ENCODE measurements around the gene MAP3K7CL. TPM values are rescaled to one million over a fixed set of nuclear protein-coding genes. Genes with fewer than 3 reads are reported as not detected.

MAP3K7CL gene
- total RNA-seq, 1 donor: 20.7 TPM

- no peak for TF ChIP-seq CTCF (IDR thresholded peaks at IDR 0.05; ENCODE audit: insufficient read depth, low read depth, low read length)
- no peak overlapping the region for H3K4me3 ChIP-seq (ENCODE audit: low read depth, low read length)
- peak; percentile 99 for DNase-seq (ENCODE audit: low read depth)
Observed at GRCh38 chr21:29217818-29218291, 87.4 kb downstream of the MAP3K7CL start.

GRCh38 chr21:29218749-29219148, 88.3 kb downstream of the MAP3K7CL start:
- no peak for TF ChIP-seq CTCF (IDR thresholded peaks at IDR 0.05; ENCODE audit: insufficient read depth, low read depth, low read length)
- DNase-seq (ENCODE audit: low read depth): no peak
- H3K4me3 ChIP-seq (ENCODE audit: low read depth, low read length): no peak overlapping the region

- TF ChIP-seq CTCF (IDR thresholded peaks at IDR 0.05; ENCODE audit: insufficient read depth, low read depth, low read length): no peak
- DNase-seq (ENCODE audit: low read depth): peak; percentile 86
- no peak overlapping the region for H3K4me3 ChIP-seq (ENCODE audit: low read depth, low read length)
Observed at GRCh38 chr21:29219165-29219770, 88.8 kb downstream of the MAP3K7CL start.

GRCh38 chr21:29221253-29221744, 90.9 kb downstream of the MAP3K7CL start:
- TF ChIP-seq CTCF (IDR thresholded peaks at IDR 0.05; ENCODE audit: insufficient read depth, low read depth, low read length): no peak
- peak; percentile 91 for DNase-seq (ENCODE audit: low read depth)

GRCh38 chr21:29224006-29224405, 93.6 kb downstream of the MAP3K7CL start:
- no peak for DNase-seq (ENCODE audit: low read depth)
- TF ChIP-seq CTCF (IDR thresholded peaks at IDR 0.05; ENCODE audit: insufficient read depth, low read depth, low read length): no peak
- no peak overlapping the region for H3K4me3 ChIP-seq (ENCODE audit: low read depth, low read length)

More at GRCh38 chr21:29221253-29221744, 90.9 kb downstream of the MAP3K7CL start:
- H3K4me3 ChIP-seq (ENCODE audit: low read depth, low read length): no peak overlapping the region

Small RNA genes lying within 50 kb of the gene (small RNA-seq; reads per million reads assigned to genes)
- 0.28 reads per million for gene RF00012
- not detected for gene RF00019

Other genes with a start within 250 kb of the MAP3K7CL start
- 30.0 and 45.8 TPM in 2 replicates for gene LTN1, start 137.8 kb upstream of the MAP3K7CL start, total RNA-seq
- gene RWDD2B, start 111.3 kb upstream of the MAP3K7CL start, total RNA-seq: 21.6 and 33.2 TPM in 2 replicates
- 35.8 and 37.6 TPM in 2 replicates for gene USP16, start 106.0 kb upstream of the MAP3K7CL start, total RNA-seq
- 183 and 275 TPM in 2 replicates for gene CCT8, start 57.0 kb upstream of the MAP3K7CL start, total RNA-seq
- gene BACH1, start 168.3 kb downstream of the MAP3K7CL start, total RNA-seq: 112 and 138 TPM in 2 replicates

Measured in fibroblast of villous mesenchyme (primary cell).